ENCODE data around the gene TANGO6.
"Not testable (repeated sequence)": the region's sequence is repeated elsewhere in the genome, so short reads cannot be mapped to it uniquely, and the experiment has no call there.

The TANGO6 gene

DNA sequence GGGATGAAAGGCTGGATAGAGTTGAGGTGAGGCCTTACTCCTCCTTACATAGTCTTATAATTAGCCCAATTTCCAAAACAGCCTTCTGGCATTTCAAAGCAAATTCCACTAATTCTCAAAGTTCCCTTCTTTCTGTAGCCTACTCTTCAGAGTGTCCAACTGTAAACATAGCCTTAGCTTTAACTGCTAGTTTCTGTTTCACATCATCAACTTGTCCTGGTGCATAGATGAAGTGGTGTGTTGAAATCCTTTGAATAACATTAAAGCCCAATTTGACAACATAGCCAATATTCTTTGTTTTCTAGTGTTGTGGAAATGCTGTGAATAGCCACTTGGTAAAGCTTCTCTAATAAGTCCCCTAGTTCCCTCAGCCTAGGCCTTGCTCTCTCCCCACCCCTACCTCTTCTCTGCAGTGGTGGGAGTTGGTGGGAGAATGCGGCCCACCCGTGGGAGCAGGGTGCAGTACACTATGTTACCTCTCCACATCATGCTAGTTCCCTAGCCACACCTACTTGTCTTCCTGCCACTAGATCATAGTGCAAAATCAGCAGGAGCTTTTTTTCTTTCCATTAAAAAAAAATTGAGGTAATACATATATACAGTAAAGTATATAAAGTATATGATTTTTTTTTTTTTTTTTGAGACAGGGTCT, 135.1 kb downstream of the TANGO6 start:
- no peak for FAIRE-seq

DNA sequence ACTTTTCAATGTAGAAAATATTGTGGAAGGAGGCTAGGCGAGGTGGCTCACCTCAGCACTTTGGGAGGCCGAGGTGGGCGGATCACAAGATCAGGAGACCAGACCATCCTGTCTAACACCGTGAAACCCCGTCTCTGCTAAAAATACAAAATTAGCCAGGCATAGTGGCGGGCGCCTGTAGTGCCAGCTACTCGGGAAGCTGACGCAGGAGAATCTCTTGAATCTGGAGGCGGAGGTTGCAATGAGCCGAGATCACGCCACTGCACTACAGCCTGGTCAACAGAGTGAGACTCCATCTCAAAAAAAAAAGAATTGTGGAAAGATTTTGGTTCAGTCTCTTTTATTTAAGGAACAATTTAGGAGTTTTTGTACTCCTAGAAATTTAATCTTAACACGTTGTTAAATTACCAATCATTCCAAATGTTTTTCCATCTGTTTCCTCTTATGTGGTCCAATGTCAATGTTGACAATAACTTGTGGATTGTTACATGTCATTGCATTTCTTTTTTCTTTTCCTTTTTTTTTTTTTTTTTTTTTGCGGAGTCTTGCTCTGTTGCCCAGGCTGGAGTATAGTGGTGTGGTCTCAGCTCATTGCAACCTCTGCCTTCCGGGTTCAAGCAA, 137.5 kb downstream of the TANGO6 start:
- FAIRE-seq, result no peak

DNA sequence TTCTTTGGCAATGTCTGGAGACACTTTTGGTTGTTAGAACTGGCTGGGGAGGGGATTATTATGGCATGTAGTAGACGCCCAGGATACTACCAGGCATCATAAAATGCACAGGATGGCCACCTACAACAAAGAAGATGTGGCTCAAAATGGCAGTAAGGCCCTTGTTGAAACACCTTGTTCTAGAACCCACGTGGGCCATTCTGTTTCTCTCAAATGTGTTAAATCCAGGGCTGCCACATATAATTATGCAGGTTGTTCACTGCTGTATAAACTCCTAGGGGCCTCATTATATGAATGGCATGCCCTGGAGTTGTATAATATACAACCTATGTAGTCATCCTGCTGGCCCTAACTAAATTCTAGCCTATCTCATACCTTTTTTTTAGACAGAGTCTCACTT, 138.6 kb downstream of the TANGO6 start:
- no peak for FAIRE-seq

DNA sequence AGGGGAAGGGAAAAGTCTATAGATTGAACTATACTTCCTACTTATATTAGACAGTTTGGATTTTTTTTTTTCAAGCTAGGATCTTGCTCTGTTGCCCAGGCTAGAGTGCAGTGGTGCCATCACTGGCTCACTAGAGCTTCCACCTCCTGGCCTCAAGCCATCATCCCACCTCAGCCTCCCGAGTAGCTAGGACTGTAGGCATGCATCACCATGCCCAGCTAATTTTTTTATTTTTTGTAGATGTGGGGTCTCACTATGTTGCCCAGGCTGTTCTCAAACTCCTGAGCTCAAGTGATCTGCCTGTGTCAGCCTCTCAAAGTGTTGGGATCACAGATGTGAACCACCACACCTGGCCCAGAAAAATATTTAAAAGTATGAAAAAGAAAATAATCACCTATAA, 141.1 kb downstream of the TANGO6 start:
- FAIRE-seq, result no peak

DNA sequence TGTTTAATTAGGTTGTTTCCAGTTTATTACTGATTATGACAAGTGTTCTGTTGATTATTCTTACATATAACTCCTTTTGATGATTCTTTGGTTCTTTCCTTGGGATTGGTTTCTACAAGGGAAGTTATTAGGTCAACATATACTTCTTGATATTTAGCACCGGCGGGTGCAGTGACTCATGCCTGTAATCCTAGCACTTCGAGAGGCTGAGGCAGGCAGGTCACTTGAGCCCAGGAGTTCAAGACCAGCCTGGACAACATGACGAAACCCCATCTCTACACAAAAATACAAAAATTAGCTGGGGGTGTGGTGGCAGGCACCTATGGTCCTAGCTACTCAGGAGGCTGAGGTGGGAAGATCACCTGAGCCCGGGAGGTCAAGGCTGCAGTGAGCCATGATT, 141.9 kb downstream of the TANGO6 start:
- no peak for FAIRE-seq

DNA sequence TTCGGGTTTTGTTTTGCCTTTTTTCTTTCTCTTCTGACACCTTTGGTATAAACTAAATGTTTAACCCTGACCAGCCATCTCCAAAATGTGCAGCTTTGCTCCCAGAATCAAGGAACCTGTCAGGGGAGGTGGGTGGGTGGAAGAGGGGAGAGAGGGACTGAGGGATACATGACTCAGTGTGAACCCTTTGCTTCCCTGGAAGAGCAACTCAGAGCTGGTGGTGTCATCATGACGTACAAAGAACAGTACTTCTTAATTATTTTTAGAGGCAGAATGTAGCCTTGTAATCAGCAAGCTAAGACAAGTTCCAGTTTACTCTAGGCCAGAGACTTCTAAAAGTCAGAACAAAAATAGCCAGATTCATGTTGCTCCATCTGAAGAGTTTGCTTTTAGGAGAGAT, 142.5 kb downstream of the TANGO6 start:
- FAIRE-seq, result no peak

DNA sequence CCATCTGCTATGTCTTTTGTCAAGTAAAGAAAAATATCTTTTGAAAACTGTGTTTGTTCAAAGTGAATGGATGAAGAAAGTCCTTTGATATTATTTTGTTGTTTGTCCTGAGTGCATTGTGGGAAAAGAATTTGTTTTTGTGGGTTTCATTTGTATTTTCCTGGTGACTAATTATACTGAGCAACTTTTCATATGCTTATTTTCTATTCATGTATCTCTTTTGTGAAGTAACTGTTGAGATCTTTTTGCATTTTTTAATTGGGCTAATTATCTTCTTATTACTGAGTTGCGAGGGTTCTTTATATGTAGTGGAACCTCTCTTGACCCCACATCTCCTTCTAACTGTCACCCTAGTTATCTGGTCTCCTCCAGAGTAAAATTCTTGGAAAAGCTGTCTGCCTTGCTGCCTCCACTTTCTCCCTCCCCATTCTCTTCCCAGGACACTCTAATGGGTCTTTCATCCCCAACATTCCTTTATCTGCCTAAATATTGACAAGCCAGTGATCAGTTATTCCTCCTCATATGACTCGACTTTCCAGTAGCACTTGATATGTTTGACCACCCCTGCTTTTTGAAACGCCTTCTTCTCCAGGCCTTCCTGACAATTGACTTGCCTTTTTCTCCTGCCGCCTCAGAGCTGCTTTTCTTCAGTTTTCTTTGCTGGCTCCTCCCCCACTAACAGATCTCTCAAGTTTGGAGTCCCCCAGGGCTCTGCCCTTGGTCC, 144.6 kb downstream of the TANGO6 start:
- FAIRE-seq, result no peak

DNA sequence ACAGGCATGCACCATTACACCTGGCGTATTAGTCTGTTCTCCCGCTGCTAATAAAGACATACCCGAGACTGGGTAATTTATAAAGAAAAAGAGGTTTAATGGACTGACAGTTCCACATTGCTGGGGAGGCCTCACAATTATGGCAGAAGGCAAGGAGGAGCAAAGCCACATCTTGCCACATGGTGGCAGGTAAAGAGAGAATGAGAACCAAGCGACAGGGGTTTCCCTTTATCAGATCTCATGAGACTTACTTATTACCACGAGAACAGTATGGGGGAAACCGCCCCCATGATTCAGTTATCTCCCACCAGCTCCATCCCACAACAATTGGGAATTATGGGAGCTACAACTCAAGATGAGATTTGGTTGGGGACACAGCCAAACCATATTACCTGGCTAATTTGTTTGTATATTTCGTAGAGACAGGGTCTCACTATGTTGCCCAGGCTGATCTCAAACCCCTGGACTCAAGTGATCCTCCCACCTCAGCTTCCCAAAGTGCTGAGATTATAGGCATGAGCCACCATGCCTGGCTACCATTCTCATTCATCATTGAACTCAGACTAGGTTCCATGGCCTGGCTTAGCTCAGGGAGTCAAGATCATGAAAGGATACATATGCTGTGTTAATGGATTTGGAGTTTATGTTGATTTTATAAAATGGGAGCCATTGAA, 147.0 kb downstream of the TANGO6 start:
- FAIRE-seq, result not testable (repeated sequence)

DNA sequence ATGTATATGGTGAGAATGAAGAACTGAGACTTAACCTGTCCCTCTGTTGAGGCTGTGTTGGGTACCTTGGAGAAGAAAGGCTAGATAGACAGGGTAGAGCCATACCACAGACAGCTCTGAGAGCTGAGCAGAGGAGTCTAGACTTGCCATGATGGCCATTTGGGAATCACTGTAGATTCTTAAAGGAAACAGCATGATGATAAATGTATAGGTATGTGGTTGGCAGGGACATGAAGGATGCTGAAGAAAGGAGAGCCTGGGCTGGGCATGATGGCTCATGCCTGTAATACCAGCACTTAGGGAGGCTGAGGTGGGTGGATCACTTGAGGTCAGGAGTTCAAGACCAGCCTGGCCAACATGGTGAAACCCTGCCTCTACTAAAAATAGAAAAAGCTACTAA, 147.7 kb downstream of the TANGO6 start:
- FAIRE-seq, result no peak

DNA sequence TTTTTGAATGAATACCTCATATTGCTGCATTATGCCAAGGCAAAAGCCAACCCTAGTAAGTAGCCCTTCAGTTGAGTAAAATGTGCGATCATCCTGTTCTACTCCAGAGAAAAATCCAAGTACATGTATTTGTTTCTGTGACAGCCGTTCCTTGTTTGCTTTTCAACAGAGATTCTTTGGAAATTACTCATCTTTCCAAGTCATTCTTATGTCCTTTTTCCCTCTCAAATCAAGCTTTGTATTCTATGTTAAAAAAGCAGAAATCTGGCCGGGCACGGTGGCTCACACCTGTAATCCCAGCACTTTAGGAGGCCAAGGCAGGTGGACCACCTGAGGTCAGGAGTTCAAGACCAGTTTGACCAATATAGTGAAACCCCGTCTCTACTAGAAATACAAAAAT, 149.2 kb downstream of the TANGO6 start:
- FAIRE-seq, result no peak

DNA sequence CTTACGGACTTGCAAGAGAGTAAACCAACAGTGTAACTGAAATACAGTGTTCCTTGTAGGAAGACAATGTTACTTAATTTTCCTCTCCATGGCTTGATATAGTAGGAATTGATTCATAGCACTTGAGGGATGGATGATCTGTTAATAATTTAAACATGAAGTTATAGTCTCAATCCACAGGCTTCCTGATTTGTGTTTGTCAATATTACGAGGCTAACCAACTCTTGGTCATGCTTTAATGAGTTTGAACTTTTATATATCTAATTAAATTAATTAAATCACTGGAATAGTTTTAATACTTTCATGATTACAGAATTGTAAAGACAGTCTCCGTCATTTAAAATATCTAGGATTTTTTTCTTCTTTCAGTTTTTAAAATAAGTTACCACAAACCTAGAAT, 150.1 kb downstream of the TANGO6 start:
- no peak for FAIRE-seq

DNA sequence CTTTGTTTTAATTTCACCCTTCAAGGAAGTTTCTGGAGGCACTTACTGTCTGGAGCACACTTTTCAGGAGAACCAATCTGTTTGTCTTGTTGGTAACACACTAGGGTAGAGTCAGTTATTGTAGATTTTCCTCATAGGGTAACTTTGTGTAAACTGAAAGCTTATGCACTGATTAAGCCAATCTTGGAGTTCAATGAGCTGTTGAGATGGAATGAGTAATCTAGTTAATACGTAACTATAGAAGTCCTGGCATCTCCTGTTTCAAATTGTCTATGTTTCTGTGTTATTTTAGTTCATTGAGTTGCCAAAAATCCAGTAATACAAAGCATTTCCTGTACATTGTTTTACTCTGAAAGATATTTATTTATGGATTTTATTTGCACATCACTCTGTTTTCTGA, 150.6 kb downstream of the TANGO6 start:
- FAIRE-seq, result no peak

DNA sequence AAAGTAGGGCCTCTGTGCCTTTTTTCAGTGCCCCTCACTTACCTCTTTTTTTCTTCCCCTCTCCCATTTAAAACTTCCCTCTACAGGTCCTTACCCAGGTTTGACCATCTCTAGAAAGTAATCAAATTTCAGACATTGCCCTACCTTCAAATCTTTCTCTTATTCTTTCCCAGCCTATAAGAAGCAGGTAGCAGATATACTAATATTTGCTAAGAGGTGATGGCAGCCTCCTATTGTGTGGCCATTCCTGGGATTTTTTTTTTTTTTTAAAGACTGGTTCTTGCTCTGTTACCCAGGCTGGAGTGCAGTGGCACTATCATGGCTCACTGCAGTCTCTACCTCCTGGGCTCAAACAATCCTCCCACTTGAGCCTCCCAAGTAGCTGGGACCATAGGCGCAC, 151.0 kb downstream of the TANGO6 start:
- no peak for FAIRE-seq

DNA sequence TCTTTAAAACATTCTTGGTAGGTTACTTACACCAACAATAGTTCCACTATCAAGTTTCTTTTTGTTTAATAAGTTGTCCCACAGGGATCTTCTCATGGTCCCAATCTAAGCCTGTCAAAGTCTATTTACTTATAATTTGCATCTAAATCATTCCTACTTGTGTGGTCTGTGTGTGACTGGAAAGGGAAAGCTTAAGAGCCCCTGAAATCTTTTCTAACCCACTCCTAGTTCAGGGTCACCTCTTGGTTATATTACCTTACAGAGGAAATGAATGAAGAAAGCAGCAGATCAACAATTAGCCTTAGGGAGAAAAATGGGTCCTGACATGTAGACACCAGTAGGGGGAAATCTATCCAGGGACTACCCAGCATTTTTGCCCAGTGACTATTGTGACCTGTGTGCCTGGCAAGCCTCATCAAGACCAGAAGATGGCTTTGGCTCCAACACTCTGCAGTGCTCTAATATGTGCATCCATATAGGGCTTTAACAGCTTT, 151.7 kb downstream of the TANGO6 start:
- FAIRE-seq, result no peak

DNA sequence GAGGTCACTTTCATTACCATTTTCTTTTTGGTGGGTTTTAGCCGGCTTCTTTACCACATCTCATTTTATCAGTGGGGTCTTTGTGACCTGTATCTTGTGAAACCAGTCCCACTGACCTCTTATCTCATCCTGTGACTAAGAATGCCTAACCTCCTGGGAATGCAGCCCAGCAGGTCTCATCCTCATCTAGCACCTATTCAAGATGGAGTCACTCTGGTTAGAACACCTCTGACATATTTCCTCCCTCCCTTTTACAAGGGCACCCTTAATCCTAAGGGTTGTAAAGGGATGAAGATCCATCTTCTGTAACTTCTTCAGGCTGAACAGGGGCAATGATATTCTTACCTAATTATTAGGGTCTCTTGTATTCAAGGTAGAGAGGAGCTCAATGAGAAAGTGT, 154.2 kb downstream of the TANGO6 start:
- FAIRE-seq, result no peak

DNA sequence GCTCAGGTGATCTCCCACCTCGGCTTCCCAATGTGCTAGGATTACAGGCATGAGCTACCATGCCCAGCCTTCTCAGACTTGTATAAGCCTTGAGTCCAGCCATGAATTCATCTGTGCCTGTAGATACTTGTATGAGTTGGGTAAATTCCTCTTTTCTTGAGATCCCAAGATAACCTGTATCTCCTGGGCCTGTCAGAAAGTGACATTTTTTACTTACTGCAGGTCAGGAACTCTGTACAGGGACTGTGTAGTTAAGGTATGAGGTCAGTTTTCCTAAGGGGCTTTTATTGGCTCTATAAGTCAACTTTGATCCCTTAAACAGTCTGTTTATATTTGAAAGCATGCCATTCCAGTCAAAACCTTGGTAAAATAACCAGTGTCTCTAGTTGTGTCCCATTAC, 155.8 kb downstream of the TANGO6 start:
- no peak for FAIRE-seq

DNA sequence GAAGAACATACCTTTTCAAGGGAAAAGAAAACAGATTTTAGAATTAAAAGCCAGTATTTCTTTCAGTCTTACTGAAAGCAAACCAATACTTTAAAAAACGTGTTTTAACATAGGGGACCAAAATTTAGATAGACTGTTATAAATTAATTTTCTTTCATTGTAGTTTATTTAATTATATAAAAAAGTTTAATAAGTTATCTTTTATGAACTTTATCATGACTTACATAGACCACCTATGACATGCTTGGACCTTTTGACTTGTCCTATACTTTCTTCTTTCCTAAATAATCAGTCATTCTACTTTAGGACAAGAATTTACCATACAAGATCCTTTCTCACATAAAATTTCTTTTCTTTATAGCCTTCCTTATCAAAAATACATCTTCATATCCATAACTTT, 160.2 kb downstream of the TANGO6 start:
- no peak for FAIRE-seq

DNA sequence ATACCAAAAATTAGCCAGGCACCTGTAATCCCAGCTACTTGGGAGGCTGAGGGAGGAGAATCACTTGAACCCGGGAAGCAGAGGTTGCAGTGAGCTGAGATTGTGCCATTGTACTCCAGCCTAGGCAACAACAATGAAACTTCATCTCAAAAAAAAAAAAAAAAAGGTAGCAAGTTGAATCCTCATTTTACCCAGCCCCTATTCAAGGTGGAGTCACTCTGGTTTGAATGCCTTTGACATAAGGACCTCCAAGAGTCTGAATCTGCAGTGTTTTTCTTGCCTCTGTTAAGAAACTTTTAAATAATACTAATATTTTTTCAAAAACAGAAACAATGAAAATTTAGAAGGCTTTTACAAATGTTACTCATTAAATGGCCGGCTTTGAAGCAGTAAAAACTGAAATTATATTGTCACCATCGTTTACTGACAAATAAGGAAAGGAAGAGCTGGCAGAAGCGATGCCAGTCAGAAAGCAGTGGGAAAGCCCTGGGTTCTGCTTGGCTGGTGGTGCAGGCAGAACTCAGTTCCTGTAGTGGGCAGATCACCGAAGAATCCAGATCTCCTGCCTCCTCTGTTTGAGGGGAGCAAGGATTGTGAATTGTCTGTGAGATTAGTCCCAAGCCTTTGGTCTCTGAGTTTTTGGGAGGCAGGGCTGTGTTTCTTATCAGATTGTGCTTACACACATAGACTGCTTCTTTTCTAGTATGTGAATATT, 162.5 kb downstream of the TANGO6 start:
- FAIRE-seq, result no peak

DNA sequence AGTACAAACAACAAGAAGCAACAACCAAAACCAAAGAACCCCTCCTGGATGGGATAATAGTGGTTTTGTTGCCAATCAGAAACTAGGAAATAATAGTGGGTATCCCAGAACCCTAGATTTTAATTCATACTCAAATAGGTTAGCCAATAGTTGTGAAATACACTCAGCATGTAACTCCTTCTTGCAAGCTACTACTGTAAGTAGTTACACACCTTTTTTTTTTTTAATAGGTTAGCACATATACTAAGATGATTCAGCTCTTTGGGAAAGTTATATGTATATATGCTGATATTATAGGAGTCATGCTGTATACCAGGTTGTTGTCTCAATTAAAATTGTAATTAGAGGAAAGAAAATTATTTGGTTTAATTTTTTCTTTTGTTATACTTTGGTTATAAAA, 169.6 kb downstream of the TANGO6 start:
- FAIRE-seq, result no peak

DNA sequence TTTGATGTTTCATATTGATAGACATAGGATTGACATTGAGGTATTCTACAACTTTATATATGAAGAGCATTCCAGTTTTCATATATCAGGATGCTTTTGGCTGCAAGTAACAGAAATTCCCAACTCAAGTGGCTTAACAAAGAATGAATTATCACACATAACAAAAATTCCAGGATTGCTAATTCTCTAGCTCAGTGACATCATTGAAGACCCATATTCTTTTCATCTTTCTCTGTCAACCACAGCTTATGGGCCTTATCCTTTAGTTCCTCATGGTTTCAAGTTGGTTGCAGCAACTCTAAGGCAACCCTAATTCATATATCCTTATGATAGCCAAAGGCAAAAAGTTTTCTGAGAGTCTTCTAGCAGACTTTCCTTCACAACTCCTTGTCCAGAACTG, 170.7 kb downstream of the TANGO6 start:
- no peak for FAIRE-seq

DNA sequence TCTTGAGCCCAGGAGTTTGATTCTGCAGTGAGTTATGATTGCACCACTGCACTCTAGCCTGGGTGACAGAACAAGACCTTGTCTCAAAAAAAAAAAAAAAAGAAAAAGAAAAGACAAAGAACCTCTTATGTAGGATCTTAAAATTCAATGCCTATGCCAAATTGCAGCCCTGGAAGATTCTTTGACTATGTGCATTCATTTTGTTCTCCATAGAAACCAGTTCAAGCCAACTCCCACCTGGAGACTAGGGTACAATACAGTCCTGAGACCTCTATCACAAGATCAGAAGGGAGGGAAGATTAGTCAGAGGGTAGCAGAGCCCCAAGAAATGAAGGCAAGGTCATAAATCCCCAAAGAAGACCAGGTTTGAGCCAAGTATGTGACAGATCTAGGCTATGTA, 171.5 kb downstream of the TANGO6 start:
- FAIRE-seq, result no peak

DNA sequence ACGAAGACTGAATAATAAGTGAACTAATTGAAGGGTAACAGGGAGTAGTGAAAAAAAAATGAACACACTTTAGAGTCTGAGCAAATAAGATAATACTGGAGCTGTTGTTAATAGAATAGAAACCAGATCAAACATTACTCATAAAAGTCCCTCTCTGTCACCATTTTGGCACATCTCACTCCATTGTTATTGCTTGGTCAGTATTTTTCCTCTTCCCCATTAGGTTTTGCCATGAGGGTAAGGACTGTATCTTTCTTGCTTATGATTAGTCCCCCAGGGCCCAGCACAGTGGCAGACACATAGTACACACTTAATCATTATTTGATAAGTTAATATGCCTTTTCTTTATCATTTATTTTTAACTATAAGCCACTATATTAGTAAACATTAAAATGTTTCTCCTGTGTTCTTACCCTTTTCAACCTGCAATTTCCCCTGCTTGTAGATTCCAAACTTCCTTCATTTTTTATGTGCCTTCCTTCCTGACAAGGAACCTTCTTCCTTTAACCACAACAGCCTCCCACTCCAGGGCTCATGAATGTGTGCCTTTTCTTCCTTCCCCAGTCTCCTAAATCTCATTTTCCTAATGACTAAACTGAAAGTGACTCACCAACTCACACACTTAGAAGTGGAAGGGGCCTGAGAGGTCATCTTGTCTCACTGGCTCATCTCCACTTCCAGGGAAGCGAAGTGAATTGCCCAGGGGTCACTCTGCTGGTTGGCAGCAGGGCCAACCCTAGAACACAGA, 173.9 kb downstream of the TANGO6 start:
- FAIRE-seq, result no peak

Data from A204.1 (cell line).